Gastrocnemius medialis (tissue), 4 donors: ENCODE data around the gene NPRL2. TPM values are rescaled to one million over a fixed set of nuclear protein-coding genes. Genes with fewer than 3 reads are reported as not detected.

Experiments used
- ATAC-seq, 2 donors: fragments of 150-250 bp; one replicate each; pipeline ENCODE4 v1.9.1; 2016
- DNase-seq, 2 donors: peaks; one replicate each; pipeline ENCODE4 v3.0.0-alpha.2; 2019
- H3K27ac ChIP-seq, 4 donors: fragments of 200-600 bp; sonication (generic); 1 replicate in 1 of 4; 2 replicates in 3 of 4; pipeline ENCODE4 v1.5.1; 2016 to 2018; ENCODE audit warnings: mild to moderate bottlenecking in 2 of 4, moderate library complexity in 1 of 4
- H3K27me3 ChIP-seq, 3 donors: fragments of 200-600 bp; sonication (generic) in 2 of 3; 1 replicate in 1 of 3; 2 replicates in 2 of 3; pipeline versions ENCODE4 v1.5.1 to v1.6.0; 2016 to 2019; ENCODE audit warnings: mild to moderate bottlenecking in 1 of 3, moderate library complexity in 1 of 3
- H3K36me3 ChIP-seq, 2 donors: fragments of 200-600 bp; sonication (generic) in 1 of 2; one replicate each; pipeline ENCODE4 v1.5.1; 2017 to 2018
- H3K4me1 ChIP-seq, 2 donors: fragments of 200-600 bp; sonication (generic) in 1 of 2; one replicate each; pipeline ENCODE4 v1.5.1; 2016 to 2017; ENCODE audit warnings: mild to moderate bottlenecking in 2 of 2
- H3K4me3 ChIP-seq, 4 donors: fragments of 200-600 bp; sonication (generic) in 3 of 4; 1 replicate in 1 of 4; 2 replicates in 3 of 4; pipeline ENCODE4 v1.5.1; 2016 to 2019; ENCODE audit warnings: mild to moderate bottlenecking in 2 of 4
- H3K9me3 ChIP-seq, 3 donors: fragments of 200-600 bp; sonication (generic) in 2 of 3; 1 replicate in 1 of 3; 2 replicates in 2 of 3; pipeline ENCODE4 v1.5.1; 2016 to 2019
- CTCF ChIP-seq, 5 experiments: fragments of 450-650 bp in 3 of 5; fragments of 200-600 bp in 2 of 5; sonication (generic) in 2 of 5; IDR thresholded peaks in 4 of 5; conservative IDR thresholded peaks in 1 of 5; 1 replicate in 4 of 5; 2 replicates in 1 of 5; pipeline ENCODE4 v1.5.1; 2016 to 2019; ENCODE audit warnings: antibody characterized with exemption in 5 of 5, mild to moderate bottlenecking in 3 of 5, moderate library complexity in 3 of 5
- POLR2A ChIP-seq, 2 donors: fragments of 450-650 bp; IDR thresholded peaks; one replicate each; pipeline ENCODE4 v1.6.1; 2017; ENCODE audit warnings: antibody characterized with exemption in 2 of 2, mild to moderate bottlenecking in 2 of 2, moderate library complexity in 2 of 2
- in situ Hi-C, 4 donors: fragments of 200-750 bp; cut with MboI; loops; one replicate each; pipeline versions ENCODE4 v1.15.0 to v1.8.0; 2017; ENCODE audit warnings: low sequenced_read_pairs in 4 of 4
- intact Hi-C: fragments of 100-400 bp; cut with DNase I; formaldehyde crosslinking; loops from one replicate; pipeline ENCODE4 v1.15.1; 2023; ENCODE audit warnings: low total_unique reads
- total RNA-seq, 4 donors: library from RNA; depleted of rRNA; stranded (reverse); fragments of >200 nt; gene quantifications; one replicate each; pipeline versions ENCODE4 v1.1.0 to v1.2.3, GENCODE V29; 2016

NPRL2 gene
- total RNA-seq, 4 donors from 2014 or later, result 14.1 to 26.2 (median 23.1) TPM

DNA sequence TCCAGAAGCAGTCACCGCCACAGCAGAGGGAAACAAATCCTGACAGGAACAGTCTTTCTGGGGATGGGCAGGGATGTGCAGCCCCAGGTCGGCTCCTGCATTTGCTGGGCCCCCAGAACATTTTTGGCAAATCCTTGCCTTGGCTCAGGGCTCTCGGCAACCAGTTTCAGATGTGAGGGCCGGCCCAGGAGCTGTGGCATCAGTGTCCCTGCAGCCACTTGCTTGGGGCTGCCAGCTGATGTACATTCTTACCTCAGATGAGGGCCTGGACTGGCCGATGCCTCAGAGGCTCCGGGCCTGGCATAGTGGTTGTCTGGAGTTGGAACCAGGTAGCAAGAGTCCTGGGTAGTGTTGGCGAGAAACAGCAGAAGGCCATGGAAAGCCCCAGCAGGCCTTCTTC, 4.3 kb upstream of the NPRL2 start:
- H3K27ac ChIP-seq, result peak overlapping the region in 1 of 4 donors; percentile 97
- ATAC-seq, result no peak

DNA sequence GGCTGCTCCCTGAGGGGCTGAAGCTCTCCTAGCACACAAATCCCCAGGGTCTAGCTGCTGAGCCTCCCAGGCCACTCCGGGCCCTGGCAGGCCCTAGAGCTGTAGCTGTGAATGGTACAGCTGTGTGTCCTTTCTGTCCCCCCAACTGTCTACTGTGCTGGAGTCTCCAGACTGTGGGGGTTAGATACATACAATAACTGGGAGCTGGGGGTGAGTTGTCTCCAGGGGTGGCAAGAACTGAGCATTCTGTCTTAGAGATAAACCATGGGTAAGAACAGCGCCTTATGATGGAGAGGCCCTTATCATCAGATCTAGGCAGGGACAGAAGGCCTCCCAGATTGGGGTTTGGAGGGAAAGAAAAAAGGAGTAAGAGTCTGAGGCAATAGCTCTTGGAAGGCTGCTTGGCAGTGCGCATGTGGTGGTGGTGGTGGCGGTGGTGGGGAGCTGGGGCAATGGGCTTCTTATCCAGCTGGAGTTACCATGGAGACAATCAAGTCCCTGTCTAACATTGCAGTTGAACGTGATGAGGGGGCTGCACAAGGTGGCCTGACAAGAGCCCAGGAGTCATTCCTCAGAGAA, 3.7 kb upstream of the NPRL2 start:
- intact Hi-C loops (loop anchor here (10.0 kb wide), 1 partner anchor 1041 kb away; the partner anchor contains the start of gene RBM15B), in situ Hi-C loops (loop anchor here in 1 of 4 donors (25.0 kb wide), 1 partner anchor 183 kb away; no protein-coding TSS in a partner anchor)
- Histone ChIP-seq H3K4me3 (no peak overlapping the region), H3K36me3 (peaks cover 0 to 40% of the 10 kb centered on the region in 2 donors), H3K9me3 (no peaks in the 10 kb centered on the region), H3K27me3 (no peaks in the 10 kb centered on the region), H3K4me1 (peaks cover 63 to 67% of the 10 kb centered on the region in 2 donors), H3K27ac (no peak overlapping the region)
- DNase-seq (no peak), ATAC-seq (no peak)
- no peak for TF ChIP-seq POLR2A (IDR thresholded peaks at IDR 0.05)
- TF ChIP-seq CTCF (IDR thresholded peaks at IDR 0.05 in 4 of 5, conservative IDR thresholded peaks at IDR 0.05 in 1 of 5), result no peak

More for the DNA sequence above, 4.3 kb upstream of the NPRL2 start:
- no peaks in the 10 kb centered on the region for H3K27me3 ChIP-seq
- DNase-seq, result no peak
- H3K4me3 ChIP-seq, result no peak overlapping the region
- H3K36me3 ChIP-seq, result peaks cover 0 to 40% of the 10 kb centered on the region in 2 donors
- peaks cover 57 to 62% of the 10 kb centered on the region in 2 donors for H3K4me1 ChIP-seq
- H3K9me3 ChIP-seq, result no peaks in the 10 kb centered on the region
- TF ChIP-seq POLR2A (IDR thresholded peaks at IDR 0.05) (no peak), CTCF (IDR thresholded peaks at IDR 0.05 in 4 of 5, conservative IDR thresholded peaks at IDR 0.05 in 1 of 5) (no peak)
- in situ Hi-C loops, result loop anchor here in 1 of 4 donors (25.0 kb wide), 1 partner anchor 182 kb away; no protein-coding TSS in a partner anchor
- intact Hi-C loops, result loop anchor here (5.0 to 10.0 kb wide), 3 partner anchors 212 to 1040 kb away; partner anchors contain the start of genes C3orf18, CISH, HEMK1 and RBM15B

DNA sequence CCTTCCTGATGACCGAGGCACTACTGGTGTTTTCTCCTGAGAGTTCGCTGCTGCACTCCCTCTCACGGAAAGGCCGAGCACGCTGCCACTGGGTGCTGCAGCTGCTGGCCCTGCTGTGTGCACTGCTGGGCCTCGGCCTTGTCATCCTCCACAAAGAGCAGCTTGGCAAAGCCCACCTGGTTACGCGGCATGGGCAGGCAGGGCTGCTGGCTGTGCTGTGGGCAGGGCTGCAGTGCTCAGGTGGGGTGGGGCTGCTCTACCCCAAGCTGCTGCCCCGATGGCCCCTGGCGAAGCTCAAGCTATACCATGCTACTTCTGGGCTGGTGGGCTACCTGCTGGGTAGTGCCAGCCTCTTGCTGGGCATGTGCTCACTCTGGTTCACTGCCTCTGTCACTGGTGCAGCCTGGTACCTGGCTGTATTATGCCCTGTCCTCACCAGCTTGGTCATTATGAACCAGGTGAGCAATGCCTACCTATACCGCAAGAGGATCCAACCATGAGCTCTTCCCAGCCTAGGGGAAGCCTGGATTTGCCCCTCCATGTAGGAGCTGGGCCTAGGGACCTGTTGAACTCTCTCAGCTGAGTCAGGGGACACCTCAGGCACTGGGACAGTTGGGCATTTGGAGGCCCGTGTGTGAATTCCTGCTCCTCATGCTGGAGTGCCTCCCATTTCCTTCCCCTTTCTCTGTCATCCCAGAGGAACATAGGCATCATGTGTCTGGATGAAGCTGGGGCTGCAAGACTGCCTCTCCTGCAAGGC, 2.9 kb upstream of the NPRL2 start:
- Histone ChIP-seq H3K9me3 (no peaks in the 10 kb centered on the region), H3K36me3 (peaks cover 0 to 48% of the 10 kb centered on the region in 2 donors), H3K27me3 (no peaks in the 10 kb centered on the region), H3K4me3 (no peak overlapping the region), H3K27ac (no peak overlapping the region), H3K4me1 (peaks cover 61 to 67% of the 10 kb centered on the region in 2 donors)
- in situ Hi-C loops, result loop anchor here in 1 of 4 donors (25.0 kb wide), 1 partner anchor 184 kb away; no protein-coding TSS in a partner anchor
- no peak for DNase-seq
- no peak for ATAC-seq
- TF ChIP-seq CTCF (IDR thresholded peaks at IDR 0.05 in 4 of 5, conservative IDR thresholded peaks at IDR 0.05 in 1 of 5) (no peak), POLR2A (IDR thresholded peaks at IDR 0.05) (no peak)
- intact Hi-C loops, result loop anchor here (10.0 kb wide), 1 partner anchor 1041 kb away; the partner anchor contains the start of gene RBM15B

DNA sequence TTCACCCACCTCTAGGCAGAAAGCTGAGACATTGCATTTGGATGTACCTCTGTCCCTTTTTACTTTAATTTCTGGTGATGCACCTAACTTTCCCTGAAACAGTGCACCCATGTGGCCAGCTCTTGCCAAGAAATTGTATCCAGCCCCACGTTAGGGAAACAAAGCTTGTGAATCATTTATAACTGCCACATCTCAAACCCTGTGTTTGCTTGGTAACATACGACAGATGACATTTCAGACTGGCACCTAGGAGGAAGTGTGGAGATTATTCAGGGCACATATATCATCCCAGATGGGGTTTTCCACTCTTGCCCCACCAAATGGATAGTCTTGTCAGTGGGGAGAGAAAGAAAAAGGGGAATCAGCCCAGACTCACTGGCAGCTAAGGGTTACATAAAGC, 2.2 kb upstream of the NPRL2 start:
- Histone ChIP-seq H3K36me3 (peaks cover 0 to 50% of the 10 kb centered on the region in 2 donors), H3K27me3 (no peaks in the 10 kb centered on the region), H3K4me1 (peaks cover 54 to 64% of the 10 kb centered on the region in 2 donors), H3K27ac (no peak overlapping the region), H3K4me3 (no peak overlapping the region), H3K9me3 (no peaks in the 10 kb centered on the region)
- no peak for DNase-seq
- in situ Hi-C loops (loop anchor here in 1 of 4 donors (25.0 kb wide), 1 partner anchor 185 kb away; no protein-coding TSS in a partner anchor), intact Hi-C loops (loop anchor here (10.0 kb wide), 1 partner anchor 1042 kb away; the partner anchor contains the start of gene RBM15B)
- no peak for ATAC-seq
- TF ChIP-seq POLR2A (IDR thresholded peaks at IDR 0.05), result no peak
- no peak for TF ChIP-seq CTCF (IDR thresholded peaks at IDR 0.05 in 4 of 5, conservative IDR thresholded peaks at IDR 0.05 in 1 of 5)
